HG02798 (cell line): ENCODE data around the gene ARMC5.
"Not testable (repeated sequence)": the region's sequence is repeated elsewhere in the genome, so short reads cannot be mapped to it uniquely, and the experiment has no call there.

Source experiments
- ATAC-seq: cut with Tn5 transposase; IDR thresholded peaks from one replicate; pipeline ENCODE4 v1.9.1; 2021; ENCODE audit warnings: mild to moderate bottlenecking; ENCODE audit not compliant: unreplicated experiment, poor library complexity

Gene ARMC5

GRCh38 chr16:31429796-31430195 lies 29.5 kb upstream of the ARMC5 start:
- ATAC-seq: no peak

- ATAC-seq: no peak
Measured at GRCh38 chr16:31430380-31431052, 28.8 kb upstream of the ARMC5 start.

GRCh38 chr16:31435341-31436220 lies 23.7 kb upstream of the ARMC5 start:
- no peak for ATAC-seq

GRCh38 chr16:31436221-31437045 lies 22.9 kb upstream of the ARMC5 start:
- ATAC-seq: no peak

- ATAC-seq: no peak
Measured at GRCh38 chr16:31438414-31438813, 20.9 kb upstream of the ARMC5 start.

- ATAC-seq: not testable (repeated sequence)
Measured at GRCh38 chr16:31439023-31439422, 20.3 kb upstream of the ARMC5 start.

- no peak for ATAC-seq
Measured at GRCh38 chr16:31439519-31439918, 19.8 kb upstream of the ARMC5 start.

- ATAC-seq: no peak
Measured at GRCh38 chr16:31440516-31441184, 18.7 kb upstream of the ARMC5 start.

- no peak for ATAC-seq
Measured at GRCh38 chr16:31441956-31442355, 17.3 kb upstream of the ARMC5 start.

- not testable (repeated sequence) for ATAC-seq
Measured at GRCh38 chr16:31445931-31446330, 13.4 kb upstream of the ARMC5 start.

- ATAC-seq: no peak
Measured at GRCh38 chr16:31451201-31451600, 8.1 kb upstream of the ARMC5 start.

- ATAC-seq: no peak
Measured at GRCh38 chr16:31451681-31452351, 7.5 kb upstream of the ARMC5 start.

GRCh38 chr16:31452631-31453106 lies 6.6 kb upstream of the ARMC5 start:
- ATAC-seq: no peak

- ATAC-seq: no peak
Measured at GRCh38 chr16:31453255-31454204, 5.8 kb upstream of the ARMC5 start.

GRCh38 chr16:31455601-31456314 lies 3.5 kb upstream of the ARMC5 start:
- ATAC-seq: no peak

GRCh38 chr16:31456988-31457360 lies 2.3 kb upstream of the ARMC5 start:
- no peak for ATAC-seq

GRCh38 chr16:31458073-31458843 lies 1.0 kb upstream of the ARMC5 start:
- ATAC-seq: peak; percentile 2
